GM12892 (cell line): ENCODE measurements around the gene RBM19.

Experiments used
- POLR2A ChIP-seq: IDR thresholded peaks from 2 replicates; pipeline ENCODE4 v1.6.1; 2011; ENCODE audit warnings: low read depth, low read length, control low read depth
- POLR2AphosphoS5 ChIP-seq: IDR thresholded peaks from 2 replicates; pipeline ENCODE4 v1.6.1; 2011; ENCODE audit warnings: low read depth, low read length, control low read depth
- TAF1 ChIP-seq: IDR thresholded peaks from 2 replicates; pipeline ENCODE4 v1.6.1; 2011; ENCODE audit warnings: low read depth, mild to moderate bottlenecking, control low read depth, low read length, borderline replicate concordance

DNA sequence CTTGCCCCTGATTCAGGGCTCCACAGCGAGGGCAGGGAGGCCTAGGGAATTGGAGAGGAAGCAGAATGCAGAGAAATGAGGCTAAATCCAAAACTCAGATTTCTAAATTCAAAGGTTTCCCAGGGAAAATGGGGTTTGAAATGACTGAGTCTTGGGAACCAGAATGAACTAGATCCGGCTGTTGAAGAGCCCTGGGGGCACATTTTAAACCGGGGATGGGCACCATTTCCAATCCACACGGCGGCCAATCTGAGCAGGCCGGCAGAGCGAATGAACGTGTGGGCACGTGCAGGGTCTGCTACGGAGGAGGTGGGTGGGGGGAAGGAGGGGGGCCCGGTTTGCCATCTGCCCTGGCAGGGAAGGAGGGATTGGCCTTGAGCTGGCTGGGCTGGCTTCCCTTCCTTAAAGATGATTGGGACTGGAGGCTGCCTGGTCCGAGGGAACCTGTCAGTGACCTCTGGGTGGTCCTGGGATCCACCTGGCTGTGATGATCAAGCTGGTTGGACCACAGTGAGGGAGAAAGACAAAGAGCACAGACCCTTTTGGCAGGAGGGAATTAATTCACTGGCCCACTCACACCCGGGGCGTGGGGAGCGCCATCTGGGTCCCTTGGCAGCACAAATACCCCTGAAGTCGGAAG, 161.0 kb downstream of the RBM19 start:
- no peak for TF ChIP-seq POLR2A
- TF ChIP-seq POLR2AphosphoS5, result no peak
- no peak for TF ChIP-seq TAF1
